ENCODE results near the gene MAST3.

MAST3 gene

GRCh38 chr19:18141031-18141430, 43.5 kb downstream of the MAST3 start:
- Histone ChIP-seq H3K4me1 (ENCODE audit: low read length) (no peaks in the 10 kb centered on the region), H3K9ac (ENCODE audit: low read length) (no peak overlapping the region), H3K36me3 (replicated peaks; ENCODE audit: low read depth, low read length) (peaks cover 54% of the 10 kb centered on the region), H3K27me3 (ENCODE audit: low read depth, low read length) (no peaks in the 10 kb centered on the region), H4K20me1 (ENCODE audit: insufficient read depth, low read length) (no peaks in the 10 kb centered on the region), H3K27ac (ENCODE audit: low read length) (no peak overlapping the region), H3K4me2 (ENCODE audit: low read length) (no peak overlapping the region), H3K9me3 (ENCODE audit: insufficient read depth, low read length) (no peaks in the 10 kb centered on the region), H3K79me2 (ENCODE audit: low read length) (no peaks in the 10 kb centered on the region), H2AFZ (ENCODE audit: low read depth, low read length) (no peak overlapping the region), H3K4me3 (ENCODE audit: low read length) (no peak overlapping the region)
- TF ChIP-seq CTCF (IDR thresholded peaks at IDR 0.05; ENCODE audit: low read depth, low read length) (no peak), EZH2phosphoT487 (IDR thresholded peaks at IDR 0.05; ENCODE audit: low read depth) (no peak)

- Histone ChIP-seq H3K4me1 (ENCODE audit: low read length) (no peaks in the 10 kb centered on the region), H3K9ac (ENCODE audit: low read length) (no peak overlapping the region), H3K27ac (ENCODE audit: low read length) (no peak overlapping the region), H3K79me2 (ENCODE audit: low read length) (no peaks in the 10 kb centered on the region), H3K4me2 (ENCODE audit: low read length) (no peak overlapping the region), H3K9me3 (ENCODE audit: insufficient read depth, low read length) (no peaks in the 10 kb centered on the region), H3K4me3 (ENCODE audit: low read length) (no peak overlapping the region), H3K36me3 (replicated peaks; ENCODE audit: low read depth, low read length) (peaks cover 55% of the 10 kb centered on the region), H3K27me3 (ENCODE audit: low read depth, low read length) (no peaks in the 10 kb centered on the region), H4K20me1 (ENCODE audit: insufficient read depth, low read length) (no peaks in the 10 kb centered on the region), H2AFZ (ENCODE audit: low read depth, low read length) (no peak overlapping the region)
- no peak for TF ChIP-seq CTCF (IDR thresholded peaks at IDR 0.05; ENCODE audit: low read depth, low read length)
- TF ChIP-seq EZH2phosphoT487 (IDR thresholded peaks at IDR 0.05; ENCODE audit: low read depth): no peak
Observed at GRCh38 chr19:18143902-18144301, 46.3 kb downstream of the MAST3 start.

- TF ChIP-seq CTCF (IDR thresholded peaks at IDR 0.05; ENCODE audit: low read depth, low read length): no peak
- no peak for TF ChIP-seq EZH2phosphoT487 (IDR thresholded peaks at IDR 0.05; ENCODE audit: low read depth)
- Histone ChIP-seq H3K27ac (ENCODE audit: low read length) (no peak overlapping the region), H3K9ac (ENCODE audit: low read length) (no peak overlapping the region), H3K9me3 (ENCODE audit: insufficient read depth, low read length) (no peaks in the 10 kb centered on the region), H3K4me1 (ENCODE audit: low read length) (no peaks in the 10 kb centered on the region), H3K4me3 (ENCODE audit: low read length) (no peak overlapping the region), H4K20me1 (ENCODE audit: insufficient read depth, low read length) (no peaks in the 10 kb centered on the region), H3K79me2 (ENCODE audit: low read length) (no peaks in the 10 kb centered on the region), H2AFZ (ENCODE audit: low read depth, low read length) (no peak overlapping the region), H3K4me2 (ENCODE audit: low read length) (no peak overlapping the region), H3K36me3 (replicated peaks; ENCODE audit: low read depth, low read length) (peaks cover 53% of the 10 kb centered on the region), H3K27me3 (ENCODE audit: low read depth, low read length) (no peaks in the 10 kb centered on the region)
Observed at GRCh38 chr19:18144361-18144760, 46.8 kb downstream of the MAST3 start.

GRCh38 chr19:18144906-18145305, 47.3 kb downstream of the MAST3 start:
- Histone ChIP-seq H3K79me2 (ENCODE audit: low read length) (no peaks in the 10 kb centered on the region), H3K36me3 (replicated peaks; ENCODE audit: low read depth, low read length) (peaks cover 56% of the 10 kb centered on the region)

More at GRCh38 chr19:18144906-18145305, 47.3 kb downstream of the MAST3 start:
- Histone ChIP-seq H3K4me1 (ENCODE audit: low read length) (no peaks in the 10 kb centered on the region), H2AFZ (ENCODE audit: low read depth, low read length) (no peak overlapping the region), H3K4me2 (ENCODE audit: low read length) (no peak overlapping the region), H3K27me3 (ENCODE audit: low read depth, low read length) (no peaks in the 10 kb centered on the region), H3K9me3 (ENCODE audit: insufficient read depth, low read length) (no peaks in the 10 kb centered on the region), H3K27ac (ENCODE audit: low read length) (no peak overlapping the region), H3K4me3 (ENCODE audit: low read length) (no peak overlapping the region), H3K9ac (ENCODE audit: low read length) (no peak overlapping the region), H4K20me1 (ENCODE audit: insufficient read depth, low read length) (no peaks in the 10 kb centered on the region)
- TF ChIP-seq EZH2phosphoT487 (IDR thresholded peaks at IDR 0.05; ENCODE audit: low read depth): no peak
- TF ChIP-seq CTCF (IDR thresholded peaks at IDR 0.05; ENCODE audit: low read depth, low read length): no peak
